ENCODE results near the gene LSP1.

The LSP1 gene

DNA sequence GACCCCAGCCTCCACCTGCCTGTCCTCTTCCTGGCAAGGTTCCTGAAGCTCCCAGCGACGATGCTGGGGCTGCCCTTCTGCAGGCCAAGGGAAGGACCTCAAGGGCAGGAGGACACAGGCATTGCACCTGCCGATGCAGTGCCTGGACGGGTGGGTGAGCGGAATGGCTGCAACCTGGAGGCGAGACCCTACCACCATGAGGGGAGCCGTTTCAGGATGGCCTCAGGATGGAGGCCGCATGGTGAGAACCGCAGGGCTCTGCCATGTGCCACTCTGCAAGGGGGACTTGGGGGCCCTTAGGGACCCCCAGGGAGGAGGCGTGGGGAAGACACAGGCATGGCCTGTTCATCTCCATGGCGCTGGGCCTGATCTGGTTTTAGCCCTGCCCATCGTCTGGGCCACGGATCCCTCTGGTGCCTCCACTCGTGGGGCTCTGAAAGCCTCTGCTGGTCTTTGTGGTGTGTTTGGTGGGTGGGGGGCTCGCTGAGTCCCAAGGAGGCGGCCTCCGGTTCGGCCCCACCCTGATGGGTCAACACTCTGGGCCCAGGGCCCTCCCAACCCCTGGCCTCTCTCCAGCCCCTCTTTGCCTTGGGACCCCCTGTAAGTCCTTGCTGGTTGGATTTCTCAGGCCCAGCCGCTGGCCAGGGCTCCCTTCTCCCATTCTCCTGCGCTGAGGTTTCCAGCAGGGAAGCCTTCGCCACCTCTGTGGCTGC lies 1.3 kb upstream of the LSP1 start:
- DNase-seq, result no peak

DNA sequence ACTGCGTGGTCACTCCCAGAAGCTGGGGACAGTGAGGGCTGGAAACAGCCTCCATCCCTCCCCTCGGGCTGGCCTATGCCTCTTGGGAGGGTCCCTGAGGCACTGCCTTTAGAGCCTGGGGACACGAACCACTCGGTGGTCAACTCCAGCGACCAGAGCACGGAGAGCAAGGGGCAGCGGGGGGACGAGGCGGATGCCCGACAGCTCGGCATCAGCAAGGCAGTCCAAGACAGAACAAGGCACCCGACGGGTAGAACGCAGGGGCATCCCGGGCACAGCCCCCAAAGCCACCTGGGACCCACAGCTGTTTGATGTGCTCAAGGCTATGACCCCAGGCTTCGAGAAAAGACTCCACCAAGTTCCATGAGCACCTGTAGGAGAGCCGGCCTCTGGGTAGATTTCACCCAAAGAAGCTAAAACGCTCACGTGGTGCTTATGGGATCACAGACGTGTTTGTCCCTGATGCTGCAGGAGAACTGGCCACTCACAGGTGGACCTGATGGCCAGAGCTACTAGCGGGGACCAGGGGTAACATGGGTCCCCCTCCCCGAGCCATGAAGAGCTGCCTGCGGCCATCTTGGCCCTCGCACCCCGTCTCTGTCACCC lies 510 bp upstream of the LSP1 start:
- DNase-seq, result no peak

DNA sequence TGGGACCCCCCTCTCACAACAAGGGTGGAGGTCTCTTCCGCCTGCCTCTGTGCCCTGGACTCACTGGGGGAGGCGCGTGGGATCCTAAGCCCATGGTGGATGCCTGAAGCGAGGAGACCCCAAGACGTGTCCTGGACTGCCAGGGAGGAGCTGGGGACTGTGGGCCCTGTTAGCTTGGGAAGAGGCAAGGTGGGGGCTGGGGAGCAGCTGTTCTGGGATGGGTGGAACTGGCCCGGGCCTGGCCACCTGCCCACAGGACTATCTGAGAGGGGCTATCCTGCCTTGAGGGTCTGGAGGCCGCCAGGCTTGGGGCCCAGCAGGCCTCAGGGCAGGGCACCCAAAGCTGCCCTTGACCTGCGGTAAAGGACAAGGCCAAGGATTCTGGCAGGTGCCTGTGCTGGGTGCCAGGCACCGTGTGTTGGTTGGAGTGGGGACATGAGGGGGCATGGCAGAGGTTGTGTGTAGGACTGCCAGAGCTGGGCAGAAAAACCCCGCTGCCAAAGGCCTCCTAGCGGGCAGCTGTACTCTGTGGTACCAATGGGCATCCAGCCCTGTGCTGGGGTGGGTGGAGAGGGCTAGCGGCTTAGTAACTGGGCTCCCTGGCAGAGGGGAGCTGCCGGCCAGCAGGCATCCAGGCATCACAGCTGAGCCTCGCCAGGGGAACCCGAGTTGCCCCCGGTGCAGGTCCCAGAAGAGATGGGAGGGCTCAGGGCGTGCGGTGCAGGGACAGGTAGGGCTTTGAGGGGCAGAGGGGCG lies 670 bp downstream of the LSP1 start:
- DNase-seq, result no peak

DNA sequence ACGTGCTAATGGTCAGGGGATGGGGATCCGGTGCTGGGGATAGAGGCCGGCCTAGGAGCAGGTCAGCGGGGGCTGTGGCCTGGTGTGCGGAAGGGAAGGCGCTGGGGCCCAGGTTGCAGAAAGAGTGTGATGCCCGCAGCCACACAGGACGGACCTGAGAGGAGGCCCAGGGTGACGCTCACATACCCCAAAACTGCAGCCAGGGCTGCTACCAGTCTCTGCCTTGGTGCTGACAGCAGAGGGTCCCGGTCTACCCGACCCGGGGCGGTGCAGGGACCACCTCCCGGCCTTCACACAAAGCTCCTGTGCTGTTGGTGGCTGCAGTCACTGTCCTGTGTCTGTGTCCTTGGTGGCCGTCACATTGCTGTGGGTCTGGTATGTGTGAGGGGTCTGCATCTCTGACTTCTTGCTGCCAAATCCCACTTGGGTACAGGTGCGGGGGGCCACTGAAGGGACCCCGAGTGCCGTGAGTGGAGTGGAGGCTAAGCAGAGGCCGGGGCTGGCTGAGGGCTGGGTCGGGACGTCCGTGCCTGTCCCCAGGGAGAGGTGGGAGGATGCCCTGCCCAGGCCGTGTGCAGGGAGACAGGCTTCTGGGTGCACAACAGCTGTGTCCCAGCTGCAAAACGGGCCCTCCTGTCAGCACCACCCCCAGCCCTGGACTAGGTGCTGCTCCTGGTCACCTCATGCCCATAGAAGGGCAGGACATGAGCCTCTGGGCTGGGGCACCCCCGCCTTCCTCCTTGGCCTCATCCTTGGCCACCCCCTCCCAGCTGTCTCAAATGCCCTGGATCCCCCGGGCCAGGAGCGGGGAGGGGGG lies 1.5 kb downstream of the LSP1 start:
- DNase-seq, result no peak

DNA sequence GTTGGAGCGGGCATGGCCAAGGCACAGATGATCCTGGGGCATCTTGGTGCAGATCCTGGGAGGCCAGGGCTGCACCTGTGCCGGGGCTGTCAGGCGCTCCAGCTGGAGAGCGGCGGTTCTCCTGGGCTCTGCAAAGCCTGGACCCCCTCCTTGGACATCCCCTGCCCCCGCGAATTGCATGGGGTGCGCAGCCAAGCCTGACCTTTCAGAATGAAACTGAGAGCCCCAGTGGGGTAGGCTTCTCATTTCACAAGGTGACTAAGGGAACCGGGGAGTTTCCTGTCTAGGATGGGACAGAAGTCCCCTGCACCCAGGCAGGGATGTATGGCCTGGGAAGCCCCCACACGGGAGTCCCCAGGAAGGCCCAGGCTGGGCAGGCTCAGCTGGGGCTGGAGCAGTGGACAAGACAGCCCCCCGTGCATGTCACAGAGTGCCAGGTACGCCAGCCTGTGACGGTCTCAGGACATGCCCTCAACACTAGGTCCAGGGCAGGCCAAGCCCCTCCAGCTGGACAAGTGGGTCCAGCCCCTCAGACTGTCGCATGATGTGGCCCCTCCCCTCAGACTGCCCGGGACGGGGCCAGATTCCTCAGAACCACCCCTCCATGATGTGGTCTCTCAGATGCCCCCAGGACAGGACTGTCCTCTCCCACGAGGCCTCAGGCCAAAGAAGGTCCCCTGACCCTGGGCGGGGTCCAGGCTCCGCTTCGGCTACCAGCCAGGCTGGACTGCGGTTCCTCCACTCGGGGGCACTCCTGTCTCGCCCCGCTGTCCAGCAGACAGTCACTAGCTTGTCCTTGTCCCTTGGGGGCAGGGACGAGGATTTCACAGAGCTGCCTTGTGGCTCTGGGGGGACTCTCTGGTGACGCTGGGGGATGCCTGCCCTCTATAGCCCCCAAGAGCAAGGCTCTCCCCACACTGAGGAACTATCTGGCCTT lies 2.3 kb downstream of the LSP1 start:
- DNase-seq, result no peak

DNA sequence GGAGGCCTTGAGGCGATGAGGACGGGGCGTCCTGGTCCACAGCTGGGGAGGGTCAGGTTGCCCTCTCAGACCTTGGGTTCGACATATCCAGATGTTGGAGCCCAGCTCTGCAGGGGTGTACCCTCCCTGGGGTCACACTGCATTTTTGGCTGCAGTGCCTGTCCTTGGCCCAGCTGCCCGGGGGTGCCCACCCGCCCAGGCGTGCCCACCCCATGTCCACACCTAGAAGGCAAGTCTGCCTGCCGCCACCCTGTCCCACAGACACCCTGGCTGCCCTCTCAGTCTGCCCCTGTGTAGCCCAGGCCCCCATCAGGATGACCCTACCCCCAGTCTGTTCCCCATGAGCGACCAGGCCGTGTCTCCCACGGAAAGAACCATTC lies 3.0 kb downstream of the LSP1 start:
- no peak for DNase-seq

DNA sequence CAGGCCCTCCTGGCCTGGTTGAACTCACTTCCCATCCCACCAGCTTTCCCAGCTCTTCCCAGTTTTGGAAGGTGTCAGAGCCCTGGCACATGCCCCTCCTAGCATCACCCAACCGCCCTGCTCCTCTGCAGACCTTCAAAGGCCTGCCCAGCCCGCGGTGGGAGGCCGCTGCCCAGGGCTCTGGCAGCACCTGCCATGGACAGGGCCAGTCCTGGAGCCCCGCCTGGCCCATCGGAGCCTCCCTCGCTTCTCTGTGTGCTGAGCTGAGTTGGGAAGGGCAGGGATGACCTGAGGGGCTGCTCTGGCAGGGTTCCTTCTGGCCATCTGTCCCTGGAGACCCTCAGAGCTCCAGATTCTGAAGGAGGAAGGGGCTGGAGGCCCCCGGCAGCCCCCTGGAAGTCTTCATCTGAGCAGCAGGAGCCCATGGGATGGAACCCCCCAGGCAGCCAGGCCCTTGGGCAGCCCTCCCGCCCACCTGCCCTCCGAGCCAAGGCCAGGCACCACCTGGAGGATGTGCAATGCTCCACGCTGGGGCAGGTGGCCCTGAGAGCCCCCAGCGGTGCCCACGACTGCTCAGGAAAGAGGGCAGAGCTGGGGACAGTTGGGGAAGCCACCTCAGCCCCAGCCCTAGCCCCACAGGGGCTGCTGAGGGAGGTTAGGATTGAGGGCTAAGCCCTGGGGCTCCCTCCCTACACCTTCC lies 3.6 kb downstream of the LSP1 start:
- DNase-seq, result no peak

DNA sequence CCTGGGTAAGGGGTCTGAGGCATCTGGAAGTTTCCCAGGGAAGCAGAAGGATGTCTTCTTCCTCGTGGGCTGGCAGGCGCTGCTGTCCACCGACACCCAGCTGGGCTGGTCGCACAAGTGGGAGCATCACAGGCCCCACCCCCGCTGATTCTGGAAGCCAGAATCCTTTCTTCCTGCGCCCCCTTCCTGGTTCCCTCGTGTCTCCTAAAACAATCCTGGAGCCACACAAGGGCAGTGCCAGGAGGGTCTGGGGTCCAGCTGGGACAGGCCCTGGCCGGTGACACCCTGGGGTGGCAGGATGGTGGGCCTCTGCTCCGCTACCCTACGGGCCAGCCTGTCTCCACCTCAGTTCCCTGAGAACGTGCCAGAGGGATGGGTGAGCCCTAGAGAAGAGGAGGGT lies 4.2 kb downstream of the LSP1 start:
- DNase-seq, result no peak

DNA sequence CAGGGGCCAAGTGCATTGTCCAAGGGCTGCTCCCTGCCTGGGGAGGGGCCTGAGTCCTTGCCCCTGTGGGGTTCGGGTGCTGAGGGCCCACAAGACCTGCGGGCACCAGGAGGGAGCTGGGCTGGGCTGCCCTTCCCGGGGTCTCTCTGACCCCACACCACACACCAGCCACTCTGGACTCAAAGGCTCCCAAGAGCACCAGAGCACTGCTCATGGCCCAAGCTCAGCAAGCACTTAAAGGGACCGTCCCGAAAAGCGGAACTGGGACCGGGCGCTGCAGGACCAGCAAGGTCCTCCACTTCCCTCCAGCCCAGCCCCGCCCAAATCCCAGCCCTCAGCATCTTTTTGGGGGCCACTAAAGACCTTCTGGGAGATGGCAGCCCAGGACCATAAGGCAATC lies 5.3 kb downstream of the LSP1 start:
- no peak for DNase-seq

DNA sequence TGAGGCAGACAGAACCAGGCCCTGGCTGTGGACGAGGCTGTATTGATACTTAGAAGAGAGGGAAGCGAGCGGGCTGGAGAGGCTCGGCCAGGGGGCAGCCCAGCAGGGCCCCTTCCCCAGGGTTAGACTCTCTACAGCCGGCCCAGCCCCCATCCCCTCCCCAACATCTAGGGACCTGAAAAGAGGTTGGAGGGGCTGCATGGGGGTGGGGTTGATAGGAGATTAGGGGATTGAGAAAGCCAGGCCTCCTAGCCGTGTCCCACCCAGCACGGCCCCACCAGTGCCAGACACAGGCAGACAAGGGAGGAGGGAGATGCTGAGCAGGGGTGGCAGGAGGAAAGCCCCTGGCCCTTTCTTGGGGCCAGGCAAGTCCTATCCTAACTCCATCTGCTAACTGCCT lies 5.7 kb downstream of the LSP1 start:
- no peak for DNase-seq

DNA sequence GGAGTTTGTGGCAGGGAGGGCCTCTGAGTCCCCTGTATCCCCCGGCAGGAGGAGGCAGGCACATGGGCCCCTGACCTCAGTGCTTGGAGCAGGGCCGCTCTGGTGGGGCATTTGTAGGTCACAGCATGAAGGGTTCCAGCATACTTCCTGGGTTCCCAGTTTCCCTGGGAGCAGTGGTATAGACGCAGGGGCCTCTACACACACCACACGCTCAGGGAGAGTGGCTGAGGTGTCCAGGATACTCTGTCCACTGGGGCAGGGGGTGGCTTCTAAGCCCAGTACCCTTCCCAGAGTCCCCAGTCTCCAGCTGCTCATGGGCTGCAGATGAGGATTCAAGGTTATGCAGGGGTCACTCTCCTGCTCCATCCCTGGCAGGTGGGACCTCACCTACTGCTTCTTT lies 6.1 kb downstream of the LSP1 start:
- DNase-seq, result no peak

DNA sequence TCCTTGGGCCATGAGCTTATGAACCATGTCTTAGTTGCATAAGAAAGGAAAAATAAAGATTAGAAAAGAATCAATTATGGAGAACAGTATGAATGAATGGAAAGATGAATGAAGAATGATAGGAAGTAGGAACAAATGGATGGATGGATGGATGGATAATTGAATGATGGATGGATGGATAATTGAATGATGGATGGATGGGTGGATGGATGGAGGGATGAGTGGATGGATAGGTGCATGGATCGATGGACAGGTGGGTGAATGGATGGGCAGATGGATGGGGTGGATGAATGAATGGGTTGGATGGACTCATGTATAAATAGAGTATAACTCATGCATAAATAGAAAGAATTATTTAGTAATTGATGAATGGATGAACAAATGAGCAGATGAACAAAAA lies 7.2 kb downstream of the LSP1 start:
- no peak for DNase-seq

DNA sequence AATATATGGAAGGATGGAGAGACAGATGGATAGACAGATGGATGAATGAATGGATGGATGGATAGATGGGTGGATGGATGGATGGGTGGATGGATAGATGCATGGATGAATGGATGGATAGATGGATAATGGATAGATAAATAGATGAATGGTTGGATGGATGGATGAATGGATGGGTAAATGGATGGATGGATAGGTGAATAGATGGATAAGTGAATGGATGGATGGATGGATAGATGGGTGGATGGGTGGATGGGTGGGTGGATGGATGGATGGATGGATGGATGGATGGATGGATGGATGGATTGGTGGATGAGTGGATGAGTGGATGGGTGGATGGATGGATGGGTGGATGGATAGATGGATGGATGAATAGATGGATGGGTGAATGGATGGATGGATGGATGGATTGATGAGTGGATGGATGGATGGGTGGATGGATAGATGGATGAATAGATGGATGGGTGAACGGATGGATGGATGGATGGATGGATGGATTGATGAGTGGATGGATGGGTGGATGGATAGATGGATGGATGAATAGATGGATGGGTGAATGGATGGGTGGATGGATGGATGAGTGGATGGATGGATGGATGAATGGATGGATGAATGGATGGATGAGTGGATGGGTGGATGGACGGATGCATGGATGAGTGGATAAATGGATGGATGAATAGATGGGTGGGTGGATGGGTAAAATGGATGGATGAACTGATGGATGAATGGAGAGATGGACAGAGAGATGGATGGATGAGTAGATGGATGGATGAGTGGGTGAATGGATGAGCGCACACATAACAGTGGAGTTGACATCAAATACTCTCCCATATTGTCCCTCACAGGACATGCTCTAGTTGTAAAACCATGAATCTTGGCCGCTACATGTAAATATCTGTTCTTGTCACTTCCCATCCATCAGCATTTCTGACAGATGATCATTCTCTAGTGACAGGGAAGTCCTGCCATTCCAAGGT lies 8.8 kb downstream of the LSP1 start:
- no peak for DNase-seq

DNA sequence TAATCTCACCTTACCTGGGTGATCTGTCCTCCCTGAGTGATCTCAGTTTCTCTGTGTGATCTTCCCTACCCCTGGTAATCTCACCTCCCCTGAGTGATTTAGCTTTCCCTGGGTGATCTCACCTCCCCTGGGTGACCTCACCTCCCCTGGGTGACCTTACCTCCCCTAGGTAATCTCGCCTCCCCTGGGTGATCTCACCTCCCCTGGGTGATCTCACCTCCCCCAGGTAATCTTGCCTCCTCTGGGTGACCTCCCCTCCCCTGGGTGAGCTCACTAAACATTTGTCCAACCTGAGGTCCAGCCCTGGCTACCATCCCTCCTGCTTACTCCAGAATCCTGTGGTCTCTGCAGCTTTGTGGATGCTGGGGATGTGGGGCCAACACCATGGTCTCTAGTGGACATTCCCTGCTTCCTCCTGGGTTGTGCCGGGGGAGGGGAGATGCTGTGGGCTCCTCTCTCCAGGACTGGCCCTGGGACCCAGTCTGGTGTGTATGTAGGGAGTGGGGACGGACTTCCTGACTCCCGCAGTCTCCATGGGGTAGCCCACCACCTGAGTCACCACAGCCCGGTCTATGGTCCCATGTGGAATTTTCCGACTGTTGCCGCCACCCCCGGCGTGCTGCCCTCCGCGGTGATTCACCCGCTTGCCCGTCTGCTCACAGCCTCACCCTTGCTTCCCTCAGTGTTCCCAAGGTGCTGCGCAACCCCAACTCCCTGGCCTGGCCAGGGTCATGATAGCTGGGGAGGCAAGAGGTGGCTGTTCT lies 9.9 kb downstream of the LSP1 start:
- no peak for DNase-seq

DNA sequence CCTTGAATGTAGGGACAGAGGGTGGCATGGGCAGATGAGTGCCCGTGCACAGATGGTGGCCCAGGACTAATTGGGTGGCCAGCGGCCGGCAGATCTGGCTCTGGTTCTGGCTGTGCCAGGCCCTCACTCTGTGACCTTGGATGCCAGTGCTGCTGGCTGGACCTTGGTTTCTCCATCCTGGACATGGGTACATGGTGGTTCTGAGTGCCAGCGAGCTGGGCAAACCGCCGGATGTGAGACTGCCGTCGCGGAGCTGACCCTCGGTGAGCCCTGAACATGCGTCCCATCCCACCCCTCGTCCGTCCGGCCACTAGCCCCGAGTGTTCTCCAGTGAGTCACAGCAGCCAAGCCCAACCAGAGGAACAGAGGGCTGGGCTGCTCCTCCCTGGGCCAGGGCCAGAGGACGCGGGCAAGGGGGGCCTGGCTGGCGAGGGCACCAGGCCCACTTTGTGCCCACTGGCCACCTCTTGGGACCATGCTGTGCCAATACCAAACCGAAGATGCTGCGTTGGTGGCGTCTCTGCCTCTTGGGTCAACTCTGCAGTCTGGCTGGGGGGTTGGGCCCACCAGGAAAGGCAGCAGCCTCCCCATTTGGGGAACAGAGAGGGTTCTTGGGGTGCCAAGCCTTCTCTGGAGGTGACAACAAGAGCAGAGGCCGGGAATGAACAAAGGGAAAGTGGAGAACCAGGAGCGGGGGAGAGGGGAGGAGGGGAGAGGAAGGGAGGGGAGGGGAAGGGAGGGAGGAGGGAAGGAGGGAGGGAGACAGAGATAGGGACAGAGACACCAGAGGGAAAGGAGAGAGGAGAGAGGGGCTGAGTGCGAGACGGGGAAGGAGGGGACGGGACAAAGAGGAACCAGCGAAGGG lies 10.7 kb downstream of the LSP1 start:
- no peak for DNase-seq

DNA sequence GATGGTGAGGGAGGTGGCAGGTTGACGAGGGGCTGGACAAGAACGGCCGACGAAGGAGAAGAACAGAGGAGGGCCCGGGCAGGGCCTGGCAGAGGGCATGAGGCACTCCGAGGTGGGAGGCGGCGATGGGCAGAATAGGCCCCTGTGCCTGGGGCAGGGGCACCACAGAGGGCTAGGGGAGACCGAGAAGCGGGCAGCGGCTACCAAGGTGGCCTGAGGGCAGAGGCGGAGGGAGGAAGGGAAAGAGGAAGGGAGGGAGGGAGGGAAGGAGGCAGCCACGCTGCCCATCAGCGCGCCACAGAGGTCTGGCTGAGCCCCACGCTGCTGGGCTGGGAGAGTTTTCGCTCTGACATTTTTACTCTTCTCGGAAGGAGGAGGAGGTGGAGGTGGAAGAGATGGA lies 11.3 kb downstream of the LSP1 start:
- DNase-seq, result no peak

DNA sequence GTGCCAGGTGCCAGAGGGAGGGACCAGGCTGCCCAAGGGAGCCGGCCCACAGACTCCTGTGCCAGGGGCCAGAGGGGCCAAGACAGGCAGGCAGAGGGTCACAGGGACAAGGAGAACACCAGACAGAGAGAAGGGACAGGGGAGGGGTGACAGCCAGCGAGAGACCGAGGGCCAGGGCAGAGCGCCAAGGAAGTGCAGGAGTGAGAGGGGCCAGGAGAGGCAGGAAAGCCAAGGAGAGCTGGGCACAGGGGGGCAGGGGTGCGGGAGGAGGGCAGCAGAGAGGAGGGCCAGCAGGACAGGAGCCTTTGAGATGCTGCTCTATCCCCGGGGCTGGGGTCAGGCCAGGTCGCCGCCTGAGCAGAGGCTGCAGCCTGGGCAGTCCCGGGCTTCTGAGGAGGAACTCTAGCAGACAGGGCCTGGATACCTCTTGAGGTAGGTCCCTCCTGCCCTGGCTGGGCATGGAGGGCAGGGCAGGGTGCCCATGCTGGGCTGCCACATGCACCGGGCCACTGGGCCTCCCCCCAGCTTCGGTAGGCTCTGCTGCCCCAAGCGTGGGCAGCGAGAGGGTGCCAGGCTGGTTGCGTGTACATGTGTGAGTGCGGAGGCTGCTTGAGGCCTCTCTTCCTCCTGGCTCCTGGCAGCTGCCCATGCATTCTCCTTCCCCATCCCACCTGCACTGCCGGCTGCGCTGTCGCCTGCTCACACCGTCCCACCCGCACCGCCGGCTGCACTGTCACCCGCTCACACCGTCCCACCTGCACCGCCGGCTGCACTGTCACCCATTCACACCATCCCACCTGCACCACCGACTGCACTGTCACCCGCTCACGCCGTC lies 12.2 kb downstream of the LSP1 start:
- DNase-seq, result no peak

DNA sequence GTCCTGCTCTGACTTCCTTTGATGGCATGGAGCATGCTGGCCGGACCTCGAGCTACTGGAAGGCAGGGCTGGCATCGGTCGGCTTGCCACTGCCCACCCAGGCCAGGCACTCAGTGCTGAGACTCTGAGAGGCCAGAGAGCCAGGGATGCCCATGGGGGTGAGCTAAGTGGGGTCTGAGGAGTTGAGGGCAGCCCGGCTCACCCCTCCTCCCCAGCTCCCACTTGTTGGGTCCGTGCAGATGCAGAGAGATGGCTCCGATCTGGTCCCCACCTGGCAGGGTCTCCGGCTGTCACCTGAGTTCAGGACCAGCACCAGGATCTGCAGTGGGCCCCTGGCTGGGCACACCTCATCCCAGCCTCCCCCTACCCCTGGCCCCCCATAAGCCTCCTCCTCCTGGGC lies 13.3 kb downstream of the LSP1 start:
- no peak for DNase-seq
